Measurements from ENCODE around the gene COL15A1. TPM values are rescaled to one million over a fixed set of nuclear protein-coding genes. Genes with fewer than 3 reads are reported as not detected.

COL15A1 gene
- total and polyA plus RNA-seq, 2 of the 13 experiments (the other 11 are each of a cell fraction or from before 2014, with no cell fraction given): not detected

DNA sequence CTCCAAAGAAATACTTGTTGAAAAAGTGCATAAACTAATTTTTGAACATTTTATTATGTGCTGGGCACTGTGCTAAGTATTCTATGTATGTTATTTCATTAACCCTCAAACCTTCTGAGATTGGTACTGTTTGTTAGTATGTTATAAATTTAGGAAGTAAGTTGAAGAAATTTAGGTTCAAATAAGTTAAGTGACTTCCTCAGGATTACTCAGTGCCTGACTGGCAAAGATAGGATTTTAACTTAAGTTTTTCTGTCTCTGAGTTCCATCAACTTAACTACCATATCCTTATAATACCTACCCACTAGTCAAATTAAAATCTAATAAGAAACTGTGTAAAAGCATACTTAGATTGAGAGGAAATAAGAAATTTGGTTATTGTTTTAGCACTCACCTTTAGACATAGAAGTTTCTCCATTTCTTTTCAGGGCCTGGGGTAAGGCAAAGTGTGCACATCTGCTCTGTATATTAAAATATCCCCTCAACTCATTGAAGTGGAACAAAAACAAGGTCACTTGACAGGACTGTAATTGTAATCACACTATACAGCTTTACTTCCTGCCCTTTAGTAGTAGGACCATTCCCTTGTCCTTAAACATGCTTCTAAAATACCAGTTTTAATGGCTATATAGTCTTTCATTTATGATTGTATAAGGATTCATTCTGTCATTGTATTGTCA is 176.4 kb downstream of the COL15A1 start:
- Histone ChIP-seq H3K9me3 (ENCODE audit: low read length) (no peaks in the 10 kb centered on the region), H2AFZ (ENCODE audit: low read length) (no peak overlapping the region), H3K4me3 (replicated peaks in 1 of 3; ENCODE audit: insufficient read depth in 1 of 3, low read depth in 2 of 3, low read length in 3 of 3) (no peak overlapping the region), H3K27ac (ENCODE audit: extremely low read length, insufficient read depth, low read length) (no peak overlapping the region), H4K20me1 (ENCODE audit: insufficient read depth, low read length) (no peaks in the 10 kb centered on the region), H3K4me2 (ENCODE audit: low read depth, low read length) (no peak overlapping the region), H3K4me1 (ENCODE audit: insufficient read depth, low read length) (no peaks in the 10 kb centered on the region), H3K79me2 (ENCODE audit: insufficient read depth, low read length) (peaks cover 6% of the 10 kb centered on the region), H3K9ac (ENCODE audit: insufficient read depth, low read depth, low read length) (no peak overlapping the region), H3K36me3 (replicated peaks in 1 of 2; ENCODE audit: control insufficient read depth in 1 of 2, insufficient read depth in 2 of 2, low read length in 2 of 2) (no peaks in the 10 kb centered on the region), H3K27me3 (ENCODE audit: control insufficient read depth in 1 of 2, insufficient read depth in 2 of 2, low read length in 2 of 2) (no peaks in the 10 kb centered on the region)
- ATAC-seq (no peak), FAIRE-seq (no peak), DNase-seq (ENCODE audit: low spot score) (no peak)
- no TSS peak for BruUV-seq (replicated peaks)
- in situ Hi-C loops (cut with HindIII; ENCODE audit: extremely low pct_ligation_motif_present, low pct_unique_long_range_greater_than_20kb): no loop called here
- TF ChIP-seq TOPORS (CRISPR knock-in tag; IDR thresholded peaks at IDR 0.05): no peak
- TF ChIP-seq MYNN (CRISPR knock-in tag; IDR thresholded peaks at IDR 0.05; ENCODE audit: low read depth): no peak
- TF ChIP-seq CREM (IDR thresholded peaks at IDR 0.05): no peak
- TF ChIP-seq CREM (CRISPR knock-in tag; IDR thresholded peaks at IDR 0.05): no peak
- TF ChIP-seq ZNF343 (CRISPR knock-in tag; IDR thresholded peaks at IDR 0.05): no peak
- TF ChIP-seq, protein P1, sequence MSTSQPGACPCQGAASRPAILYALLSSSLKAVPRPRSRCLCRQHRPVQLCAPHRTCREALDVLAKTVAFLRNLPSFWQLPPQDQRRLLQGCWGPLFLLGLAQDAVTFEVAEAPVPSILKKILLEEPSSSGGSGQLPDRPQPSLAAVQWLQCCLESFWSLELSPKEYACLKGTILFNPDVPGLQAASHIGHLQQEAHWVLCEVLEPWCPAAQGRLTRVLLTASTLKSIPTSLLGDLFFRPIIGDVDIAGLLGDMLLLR (CRISPR knock-in tag; IDR thresholded peaks at IDR 0.05): no peak
- TF ChIP-seq PAWR (CRISPR knock-in tag; IDR thresholded peaks at IDR 0.05; ENCODE audit: borderline replicate concordance): no peak
- TF ChIP-seq BRCA1 (CRISPR knock-in tag; IDR thresholded peaks at IDR 0.05): no peak
- no peak for TF ChIP-seq ZNF431 (CRISPR knock-in tag; IDR thresholded peaks at IDR 0.05; ENCODE audit: borderline replicate concordance, low read depth)
- TF ChIP-seq MIER2 (CRISPR knock-in tag; IDR thresholded peaks at IDR 0.05): no peak
- TF ChIP-seq ZFP82 (CRISPR knock-in tag; IDR thresholded peaks at IDR 0.05; ENCODE audit: borderline replicate concordance): no peak
- no peak for TF ChIP-seq EP300 (IDR thresholded peaks at IDR 0.05; ENCODE audit: low read depth in 2 of 2, low read length in 2 of 2)
- TF ChIP-seq EP300 (CRISPR knock-in tag; IDR thresholded peaks at IDR 0.05; ENCODE audit: borderline replicate concordance): no peak
- intact Hi-C loops (cut with micrococcal nuclease; ENCODE audit: unreplicated experiment): no loop called here
- POLR2A ChIA-PET: interaction anchor here (0.9 kb wide), 1 partner anchor 15 kb away, joined by 3 read pairs; the partner anchor contains the start of gene TGFBR1
- CTCF ChIA-PET (ENCODE audit: low intra/inter-chr PET ratio, low total read pairs): no interaction called here

Other genes starting within 250 kb of the COL15A1 start
- gene GABBR2, start 235.0 kb upstream of the COL15A1 start, total RNA-seq (2016; rRNA removed; fragmentation: Illumina TruSeq; extraction: Trizol): 0.02 TPM in 1 of 2 replicates, not detected in the other
- gene GABBR2, start 235.0 kb upstream of the COL15A1 start, polyA plus RNA-seq (2011; rRNA removed): 0.01 TPM in 1 of 2 replicates, not detected in the other
- 7.0 and 8.8 TPM in 2 replicates for gene ANKS6, start 147.4 kb upstream of the COL15A1 start, total RNA-seq (2016; rRNA removed; fragmentation: Illumina TruSeq; extraction: Trizol)
- gene ANKS6, start 147.4 kb upstream of the COL15A1 start, polyA plus RNA-seq (2011; rRNA removed): 9.5 and 10.7 TPM in 2 replicates
- 0.07 TPM in 1 of 2 replicates, not detected in the other for gene GALNT12, start 136.2 kb upstream of the COL15A1 start, total RNA-seq (2016; rRNA removed; fragmentation: Illumina TruSeq; extraction: Trizol)
- 0.04 TPM in 1 of 2 replicates, not detected in the other for gene GALNT12, start 136.2 kb upstream of the COL15A1 start, polyA plus RNA-seq (2011; rRNA removed)
- 21.2 and 23.9 TPM in 2 replicates for gene TGFBR1, start 161.2 kb downstream of the COL15A1 start, total RNA-seq (2016; rRNA removed; fragmentation: Illumina TruSeq; extraction: Trizol)
- 16.8 and 16.9 TPM in 2 replicates for gene TGFBR1, start 161.2 kb downstream of the COL15A1 start, polyA plus RNA-seq (2011; rRNA removed)